Astrocyte (in vitro differentiated cells and primary cell): ENCODE results near the gene CCL26.

Experiments
- CTCF ChIP-seq: IDR thresholded peaks from 2 replicates; pipeline ENCODE4 v1.5.1; 2011; ENCODE audit warnings: low read depth, mild to moderate bottlenecking, inconsistent platforms, low read length, moderate library complexity; ENCODE audit not compliant: insufficient read depth
- EZH2 ChIP-seq: IDR thresholded peaks from 2 replicates; pipeline ENCODE4 v1.6.1; 2012; ENCODE audit warnings: mild to moderate bottlenecking, low read length, inconsistent platforms; ENCODE audit not compliant: insufficient read depth

GRCh38 chr7:75737856-75738603 is 34.0 kb downstream of the CCL26 start:
- TF ChIP-seq CTCF (no peak), EZH2 (no peak)
